Mesendoderm (in vitro differentiated cells): ENCODE measurements around the gene CSF1R. TPM values are rescaled to one million over a fixed set of nuclear protein-coding genes. Genes with fewer than 3 reads are reported as not detected.

Source experiments
- DNase-seq: peaks from one replicate; pipeline ENCODE4 v3.0.0; 2013
- H2AK5ac ChIP-seq: 2 replicates; pipeline ENCODE4 v1.6.1; 2013; ENCODE audit warnings: low read length, inconsistent platforms
- H2BK120ac ChIP-seq: 2 replicates; pipeline ENCODE4 v1.6.1; 2013; ENCODE audit warnings: low read depth, mild to moderate bottlenecking, low read length, moderate library complexity, mixed read lengths
- H2BK15ac ChIP-seq: replicated peaks from 2 replicates; pipeline ENCODE4 v1.6.1; 2013; ENCODE audit warnings: low read depth, mild to moderate bottlenecking, moderate library complexity
- H2BK5ac ChIP-seq: 2 replicates; pipeline ENCODE4 v1.6.1; 2013; ENCODE audit warnings: low read length, inconsistent platforms
- H3K18ac ChIP-seq: 2 replicates; pipeline ENCODE4 v1.6.1; 2013; ENCODE audit warnings: mild to moderate bottlenecking, low read length, mixed read lengths
- H3K23ac ChIP-seq: one replicate; pipeline ENCODE4 v1.6.1; 2013; ENCODE audit warnings: low read length
- H3K27ac ChIP-seq: 2 replicates; pipeline ENCODE4 v1.5.1; 2013; ENCODE audit warnings: low read depth, mild to moderate bottlenecking, inconsistent platforms, low read length, moderate library complexity
- H3K27me3 ChIP-seq: 2 replicates; pipeline ENCODE4 v1.6.1; 2013; ENCODE audit warnings: low read length, control low read depth, mild to moderate bottlenecking, inconsistent platforms; ENCODE audit not compliant: insufficient read depth, poor library complexity
- H3K36me3 ChIP-seq: 2 replicates; pipeline ENCODE4 v1.6.1; 2013; ENCODE audit warnings: low read length, inconsistent platforms; ENCODE audit not compliant: control insufficient read depth, insufficient read depth
- H3K4ac ChIP-seq: one replicate; pipeline ENCODE4 v1.6.1; 2013; ENCODE audit warnings: low read depth, mild to moderate bottlenecking, low read length, moderate library complexity
- H3K4me1 ChIP-seq: 2 replicates; pipeline ENCODE4 v1.6.1; 2013; ENCODE audit warnings: low read depth, low read length, inconsistent platforms; ENCODE audit not compliant: control insufficient read depth
- H3K4me2 ChIP-seq: 2 replicates; pipeline ENCODE4 v1.6.1; 2013; ENCODE audit warnings: low read length
- H3K4me3 ChIP-seq: 2 replicates; pipeline ENCODE4 v1.5.1; 2013; ENCODE audit warnings: mild to moderate bottlenecking, low read length
- H3K56ac ChIP-seq: one replicate; pipeline ENCODE4 v1.6.1; 2013; ENCODE audit warnings: low read length
- H3K79me1 ChIP-seq: 2 replicates; pipeline ENCODE4 v1.6.1; 2013; ENCODE audit warnings: low read length, inconsistent platforms
- H3K79me2 ChIP-seq: 2 replicates; pipeline ENCODE4 v1.6.1; 2013; ENCODE audit warnings: mild to moderate bottlenecking, low read length; ENCODE audit not compliant: control insufficient read depth, insufficient read depth
- H3K9ac ChIP-seq: 2 replicates; pipeline ENCODE4 v1.6.1; 2013; ENCODE audit warnings: low read length, inconsistent platforms
- H4K5ac ChIP-seq: one replicate; pipeline ENCODE4 v1.6.1; 2013; ENCODE audit warnings: low read length
- H4K8ac ChIP-seq: one replicate; pipeline ENCODE4 v1.6.1; 2013; ENCODE audit warnings: low read depth, mild to moderate bottlenecking, control low read depth, low read length, moderate library complexity
- WGBS: extraction: QIAGEN DNeasy Blood & Tissue Kit; methylation state at CpG from one replicate; pipeline ENCODE4 v1.1.7; 2013; ENCODE audit warnings: low lambda C conversion rate, missing lambda C conversion rate; ENCODE audit not compliant: insufficient coverage; ENCODE audit errors: extremely low coverage; 5-methylcytosine and 5-hydroxymethylcytosine counted together
- small RNA-seq: library from polyadenylated mRNA; stranded (forward); fragments of <200 nt; extraction: miRNeasy Mini kit (QIAGEN cat#:217004); gene quantifications from one replicate; pipeline ENCODE3, GENCODE V24; 2013; ENCODE audit not compliant: insufficient read depth

The CSF1R gene

DNA sequence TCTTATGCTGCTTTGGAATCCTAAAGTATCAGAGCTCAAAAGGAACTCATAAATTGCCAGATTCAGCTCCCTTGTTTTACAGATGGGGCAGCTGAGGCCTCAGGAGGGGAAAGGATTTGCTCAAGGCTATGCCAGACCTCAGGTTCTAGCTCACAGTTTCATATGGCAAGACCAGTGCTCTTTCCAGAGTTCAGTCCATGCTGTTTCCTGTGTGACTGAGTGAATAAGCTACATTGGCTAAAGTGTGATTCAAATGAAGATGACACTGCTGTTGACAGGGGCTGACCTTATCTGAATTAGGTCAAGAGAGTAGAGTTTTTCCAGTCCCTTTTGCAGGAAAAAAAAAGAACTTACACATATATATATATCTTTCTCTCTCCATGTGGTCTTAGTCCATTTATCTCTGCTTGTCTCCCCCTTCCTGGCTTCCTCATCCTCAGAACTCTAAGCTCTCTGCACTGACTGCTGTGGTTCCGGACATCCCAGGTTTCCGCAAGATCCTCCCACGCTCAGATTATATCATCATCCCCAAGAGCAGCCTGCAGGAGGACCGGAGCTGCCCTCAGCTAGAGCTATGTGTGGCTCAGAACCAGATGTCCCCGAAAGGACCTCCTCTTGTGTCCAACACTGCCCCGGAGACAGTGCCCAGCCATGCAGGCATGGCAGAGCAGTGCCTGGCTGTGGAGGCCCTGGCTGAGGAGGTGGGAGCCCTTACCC lies 76.5 kb downstream of the CSF1R start:
- H4K8ac ChIP-seq = no peak overlapping the region
- no CpG with 5 or more reads among the region's 6 CpGs for WGBS
- no peaks in the 10 kb centered on the region for H3K27me3 ChIP-seq
- H2BK15ac ChIP-seq = no peak overlapping the region
- no peak overlapping the region for H4K5ac ChIP-seq
- no peak overlapping the region for H3K9ac ChIP-seq
- no peak overlapping the region for H3K27ac ChIP-seq
- H3K79me1 ChIP-seq = peaks cover 2% of the 10 kb centered on the region
- no peak overlapping the region for H2BK5ac ChIP-seq
- no peak overlapping the region for H3K4me2 ChIP-seq
- peaks cover 14% of the 10 kb centered on the region for H3K36me3 ChIP-seq
- no peaks in the 10 kb centered on the region for H3K4me1 ChIP-seq
- H2AK5ac ChIP-seq = no peak overlapping the region
- H3K79me2 ChIP-seq = no peaks in the 10 kb centered on the region
- H3K4me3 ChIP-seq = no peak overlapping the region
- H3K56ac ChIP-seq = no peak overlapping the region
- H2BK120ac ChIP-seq = no peak overlapping the region
- H3K4ac ChIP-seq = no peak overlapping the region
- DNase-seq = no peak
- no peak overlapping the region for H3K18ac ChIP-seq
- H3K23ac ChIP-seq = no peak overlapping the region

DNA sequence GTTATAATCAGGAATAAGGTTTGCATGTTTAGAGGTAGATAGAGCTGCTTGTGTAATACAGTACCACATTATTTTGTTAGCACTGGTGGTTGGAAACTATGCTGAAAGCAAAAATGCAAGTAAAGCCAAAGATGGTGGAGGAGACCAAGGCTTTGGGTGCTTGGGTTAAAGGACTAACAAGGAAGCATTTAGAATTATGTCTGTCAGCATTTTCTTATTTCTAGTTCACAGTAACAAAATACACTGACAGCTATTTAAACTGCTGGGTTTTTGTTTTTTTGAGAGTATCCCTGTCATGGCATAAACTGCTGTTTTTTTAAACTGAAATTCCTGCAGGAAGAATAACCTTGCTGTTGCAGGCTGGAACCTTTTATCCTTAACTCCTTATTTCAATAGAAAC lies 79.3 kb downstream of the CSF1R start:
- Histone ChIP-seq H2BK120ac (no peak overlapping the region), H2AK5ac (no peak overlapping the region), H3K79me1 (peaks cover 6% of the 10 kb centered on the region), H2BK5ac (no peak overlapping the region), H3K27me3 (no peaks in the 10 kb centered on the region), H3K56ac (no peak overlapping the region), H2BK15ac (no peak overlapping the region), H3K4me2 (no peak overlapping the region), H4K5ac (no peak overlapping the region), H4K8ac (no peak overlapping the region), H3K4me1 (peaks cover 2% of the 10 kb centered on the region), H3K18ac (no peak overlapping the region), H3K36me3 (peaks cover 6% of the 10 kb centered on the region), H3K23ac (no peak overlapping the region), H3K4me3 (no peak overlapping the region), H3K27ac (no peak overlapping the region), H3K9ac (no peak overlapping the region), H3K4ac (no peak overlapping the region), H3K79me2 (peaks cover 11% of the 10 kb centered on the region)
- DNase-seq = no peak

DNA sequence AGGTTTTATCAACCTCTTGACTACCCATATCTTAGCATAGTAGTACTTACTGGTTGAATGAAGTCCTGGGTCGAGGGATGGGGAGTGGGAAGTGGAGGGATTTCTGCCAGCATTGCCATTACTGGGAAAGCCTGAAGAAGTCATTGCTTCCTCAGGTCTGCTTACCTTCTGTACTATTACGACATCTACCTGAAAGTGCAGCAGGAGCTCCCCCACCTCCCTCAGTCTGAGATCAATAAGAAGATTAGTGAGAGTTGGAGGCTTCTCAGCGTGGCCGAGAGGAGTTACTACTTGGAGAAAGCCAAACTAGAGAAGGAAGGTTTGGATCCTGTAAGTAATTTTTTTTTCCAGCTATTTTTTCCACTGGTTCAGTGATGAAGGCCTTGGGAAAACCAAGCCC lies 80.0 kb downstream of the CSF1R start:
- peaks cover 17% of the 10 kb centered on the region for H3K79me2 ChIP-seq
- no peak overlapping the region for H3K9ac ChIP-seq
- no peak overlapping the region for H3K23ac ChIP-seq
- peaks cover 7% of the 10 kb centered on the region for H3K79me1 ChIP-seq
- H4K8ac ChIP-seq = no peak overlapping the region
- no peak overlapping the region for H2BK5ac ChIP-seq
- no peak overlapping the region for H3K4ac ChIP-seq
- peaks cover 6% of the 10 kb centered on the region for H3K36me3 ChIP-seq
- DNase-seq = no peak
- no peak overlapping the region for H2AK5ac ChIP-seq
- no peak overlapping the region for H2BK120ac ChIP-seq
- H2BK15ac ChIP-seq = no peak overlapping the region
- peaks cover 2% of the 10 kb centered on the region for H3K4me1 ChIP-seq
- no peak overlapping the region for H3K56ac ChIP-seq
- H3K27ac ChIP-seq = no peak overlapping the region
- H3K18ac ChIP-seq = no peak overlapping the region
- H3K4me3 ChIP-seq = no peak overlapping the region
- no peaks in the 10 kb centered on the region for H3K27me3 ChIP-seq
- no peak overlapping the region for H3K4me2 ChIP-seq
- WGBS = no CpG with 5 or more reads among the region's 4 CpGs
- no peak overlapping the region for H4K5ac ChIP-seq

Small RNAs within 50 kb of the gene (small RNA-seq; reads per million reads assigned to genes)
- gene RF00019 = not detected
